Fibroblast of mammary gland (primary cell): ENCODE data around the gene ABCG1.

ENCODE experiments used
- DNase-seq: peaks from one replicate; pipeline ENCODE4 v3.0.0-alpha.2; 2010; ENCODE audit warnings: low read depth
- H3K4me3 ChIP-seq: 2 replicates; pipeline ENCODE4 v1.5.1; 2011; ENCODE audit warnings: low read depth, mild to moderate bottlenecking, low read length, moderate library complexity; ENCODE audit not compliant: control insufficient read depth
- TF ChIP-seq, protein P1 (sequence below): conservative IDR thresholded peaks from 2 replicates; pipeline ENCODE4 v1.5.1; 2011; ENCODE audit warnings: low read depth, low read length, inconsistent platforms; ENCODE audit not compliant: control insufficient read depth, insufficient read depth

ABCG1 gene

GRCh38 chr21:42236014-42236413 lies 17.1 kb downstream of the ABCG1 start:
- DNase-seq = no peak
- H3K4me3 ChIP-seq = no peak overlapping the region
- TF ChIP-seq, protein P1, sequence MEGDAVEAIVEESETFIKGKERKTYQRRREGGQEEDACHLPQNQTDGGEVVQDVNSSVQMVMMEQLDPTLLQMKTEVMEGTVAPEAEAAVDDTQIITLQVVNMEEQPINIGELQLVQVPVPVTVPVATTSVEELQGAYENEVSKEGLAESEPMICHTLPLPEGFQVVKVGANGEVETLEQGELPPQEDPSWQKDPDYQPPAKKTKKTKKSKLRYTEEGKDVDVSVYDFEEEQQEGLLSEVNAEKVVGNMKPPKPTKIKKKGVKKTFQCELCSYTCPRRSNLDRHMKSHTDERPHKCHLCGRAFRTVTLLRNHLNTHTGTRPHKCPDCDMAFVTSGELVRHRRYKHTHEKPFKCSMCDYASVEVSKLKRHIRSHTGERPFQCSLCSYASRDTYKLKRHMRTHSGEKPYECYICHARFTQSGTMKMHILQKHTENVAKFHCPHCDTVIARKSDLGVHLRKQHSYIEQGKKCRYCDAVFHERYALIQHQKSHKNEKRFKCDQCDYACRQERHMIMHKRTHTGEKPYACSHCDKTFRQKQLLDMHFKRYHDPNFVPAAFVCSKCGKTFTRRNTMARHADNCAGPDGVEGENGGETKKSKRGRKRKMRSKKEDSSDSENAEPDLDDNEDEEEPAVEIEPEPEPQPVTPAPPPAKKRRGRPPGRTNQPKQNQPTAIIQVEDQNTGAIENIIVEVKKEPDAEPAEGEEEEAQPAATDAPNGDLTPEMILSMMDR = no peak

DNA sequence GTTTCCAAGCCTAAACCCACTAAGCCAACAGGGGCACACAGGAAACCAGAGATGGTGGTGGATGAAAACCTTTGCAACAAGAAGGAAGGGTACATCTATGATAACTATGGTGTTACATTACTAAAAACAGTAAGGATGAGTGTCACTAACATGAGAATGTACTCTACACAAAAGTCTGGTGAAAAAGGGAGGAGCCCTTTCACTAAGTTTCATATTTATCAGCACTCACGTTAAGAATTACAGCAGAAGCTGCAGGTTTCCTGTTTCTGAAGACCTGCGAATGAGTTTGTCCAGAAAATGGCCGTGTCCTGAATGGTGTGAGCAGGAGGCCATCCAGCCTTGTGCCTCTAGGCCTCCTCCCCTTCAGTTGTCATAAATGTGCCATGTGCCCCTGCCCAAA lies 17.8 kb downstream of the ABCG1 start:
- H3K4me3 ChIP-seq = no peak overlapping the region
- DNase-seq = no peak
- TF ChIP-seq, protein P1 = no peak

DNA sequence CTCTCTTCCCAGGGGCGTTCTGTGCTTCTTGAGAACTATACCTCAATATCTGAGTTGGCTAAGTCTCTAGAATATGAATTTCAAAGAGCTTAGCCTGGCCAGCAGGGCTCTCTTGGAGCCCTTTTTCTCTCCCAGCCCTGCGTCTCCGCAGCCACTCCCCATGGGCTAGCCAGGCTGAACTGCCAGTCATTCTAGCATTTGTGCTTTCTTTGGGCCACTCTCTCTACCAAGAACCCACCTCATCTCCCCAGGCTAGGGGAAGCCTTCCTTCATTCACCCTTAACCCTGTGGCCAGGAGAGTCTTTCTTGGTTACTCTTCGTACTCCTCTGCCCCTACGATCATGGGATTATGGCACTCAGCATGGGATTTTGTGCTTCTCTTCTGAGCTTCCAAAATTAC lies 18.2 kb downstream of the ABCG1 start:
- TF ChIP-seq, protein P1 = no peak
- no peak for DNase-seq
- no peak overlapping the region for H3K4me3 ChIP-seq

DNA sequence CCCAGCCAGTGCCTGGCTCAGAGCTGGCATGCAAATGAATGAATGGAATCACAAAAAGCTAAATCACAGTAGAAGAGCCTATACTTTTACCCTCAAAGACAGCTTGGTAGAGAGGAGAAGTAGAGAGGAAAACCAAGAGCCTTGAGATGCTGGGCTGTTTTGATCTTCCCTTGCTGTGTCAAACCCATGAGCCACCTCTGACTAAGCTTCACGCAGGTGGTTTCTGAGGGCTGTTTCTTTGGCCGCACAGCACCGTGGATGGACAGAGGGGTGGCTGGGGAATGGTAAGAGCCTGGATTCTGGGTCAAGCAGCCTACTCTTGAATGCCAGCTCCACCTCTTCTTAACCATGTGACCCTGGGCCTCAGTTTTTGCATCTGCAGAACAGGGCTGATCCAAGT lies 18.6 kb downstream of the ABCG1 start:
- H3K4me3 ChIP-seq = no peak overlapping the region
- TF ChIP-seq, protein P1 = no peak
- DNase-seq = no peak

- TF ChIP-seq, protein P1 = no peak
- H3K4me3 ChIP-seq = no peak overlapping the region
- no peak for DNase-seq
Observed at GRCh38 chr21:42238185-42238934, 19.4 kb downstream of the ABCG1 start.

- no peak for DNase-seq
- TF ChIP-seq, protein P1 = no peak
- no peak overlapping the region for H3K4me3 ChIP-seq
Observed at GRCh38 chr21:42239556-42239955, 20.6 kb downstream of the ABCG1 start.
